A549 (cell line): ENCODE measurements around the gene ZNF525.

Experiments
- EP300 ChIP-seq, 2 experiments: fragments of >200 bp; sonication (Bioruptor Twin); formaldehyde crosslinking; IDR thresholded peaks; 2 replicates in 1 of 2; 3 replicates in 1 of 2; pipeline ENCODE4 v1.6.1; 2016 to 2017
- HEYL ChIP-seq: fragments of 250-450 bp; sonication (Bioruptor Pico); IDR thresholded peaks from 2 replicates; pipeline ENCODE4 v1.8.0; 2021; ENCODE audit warnings: mild to moderate bottlenecking, moderate library complexity
- JUN ChIP-seq, 2 experiments: fragments of >200 bp; sonication (Bioruptor Twin); formaldehyde crosslinking; IDR thresholded peaks; 2 replicates in 1 of 2; 3 replicates in 1 of 2; pipeline ENCODE4 v1.6.1; 2016 to 2017
- KDM1A ChIP-seq: fragments of 200-600 bp; sonication (generic); IDR thresholded peaks from 2 replicates; pipeline ENCODE4 v1.6.1; 2016; ENCODE audit warnings: low read depth, mild to moderate bottlenecking
- POLR2A ChIP-seq: IDR thresholded peaks from 2 replicates; pipeline ENCODE4 v1.6.1; 2012; ENCODE audit warnings: mild to moderate bottlenecking, low read length
- POLR2AphosphoS2 ChIP-seq: conservative IDR thresholded peaks from 2 replicates; pipeline ENCODE4 v1.6.1; 2012; ENCODE audit warnings: low read length, improper control_type of control experiment, inconsistent platforms
- TF ChIP-seq, protein P1 (sequence below): fragments of >200 bp; sonication (Bioruptor Twin); formaldehyde crosslinking; IDR thresholded peaks from 3 replicates; pipeline ENCODE4 v1.5.1; 2016
- TF ChIP-seq, protein P2 (sequence below): fragments of 250-450 bp; sonication (Bioruptor Pico); IDR thresholded peaks from 2 replicates; pipeline ENCODE4 v1.5.0; 2021; ENCODE audit warnings: mild to moderate bottlenecking, moderate library complexity, borderline replicate concordance

DNA sequence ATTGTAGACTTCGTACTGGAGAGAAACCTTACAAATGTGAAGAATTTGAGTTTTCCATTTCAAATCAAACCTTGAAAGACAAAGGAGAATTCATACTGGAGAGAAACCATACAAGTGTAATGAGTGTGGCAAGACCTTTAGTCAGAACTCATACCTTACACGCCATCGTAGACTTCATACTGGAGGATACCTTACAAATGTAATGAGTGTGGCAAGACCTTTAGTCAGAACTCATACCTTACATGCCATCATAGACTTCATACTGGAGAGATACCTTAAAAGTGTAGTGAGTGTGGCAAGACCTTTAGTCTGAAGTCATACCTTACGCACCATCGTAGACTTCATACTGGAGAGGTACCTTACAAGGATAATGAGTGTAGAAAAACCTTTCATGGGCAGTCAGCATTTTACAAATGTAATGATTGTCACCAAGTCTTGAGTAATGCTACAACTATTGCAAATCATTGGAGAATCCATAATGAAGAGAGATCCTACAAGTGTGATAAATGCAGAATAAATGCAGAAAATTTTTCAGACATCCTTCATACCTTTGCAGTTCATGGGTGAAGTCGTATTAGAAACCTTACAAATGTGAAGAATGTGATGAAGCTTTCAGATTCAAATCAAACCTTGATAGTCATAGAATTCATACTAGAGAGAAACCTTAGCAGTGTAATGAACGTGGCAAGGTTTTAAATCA is 44.1 kb downstream of the ZNF525 start:
- TF ChIP-seq EP300 (IDR thresholded peaks at IDR 0.05), result no peak
- TF ChIP-seq, protein P1, sequence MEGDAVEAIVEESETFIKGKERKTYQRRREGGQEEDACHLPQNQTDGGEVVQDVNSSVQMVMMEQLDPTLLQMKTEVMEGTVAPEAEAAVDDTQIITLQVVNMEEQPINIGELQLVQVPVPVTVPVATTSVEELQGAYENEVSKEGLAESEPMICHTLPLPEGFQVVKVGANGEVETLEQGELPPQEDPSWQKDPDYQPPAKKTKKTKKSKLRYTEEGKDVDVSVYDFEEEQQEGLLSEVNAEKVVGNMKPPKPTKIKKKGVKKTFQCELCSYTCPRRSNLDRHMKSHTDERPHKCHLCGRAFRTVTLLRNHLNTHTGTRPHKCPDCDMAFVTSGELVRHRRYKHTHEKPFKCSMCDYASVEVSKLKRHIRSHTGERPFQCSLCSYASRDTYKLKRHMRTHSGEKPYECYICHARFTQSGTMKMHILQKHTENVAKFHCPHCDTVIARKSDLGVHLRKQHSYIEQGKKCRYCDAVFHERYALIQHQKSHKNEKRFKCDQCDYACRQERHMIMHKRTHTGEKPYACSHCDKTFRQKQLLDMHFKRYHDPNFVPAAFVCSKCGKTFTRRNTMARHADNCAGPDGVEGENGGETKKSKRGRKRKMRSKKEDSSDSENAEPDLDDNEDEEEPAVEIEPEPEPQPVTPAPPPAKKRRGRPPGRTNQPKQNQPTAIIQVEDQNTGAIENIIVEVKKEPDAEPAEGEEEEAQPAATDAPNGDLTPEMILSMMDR, result no peak
- TF ChIP-seq JUN (IDR thresholded peaks at IDR 0.05), result no peak
- no peak for TF ChIP-seq KDM1A
- TF ChIP-seq POLR2A, result no peak
- TF ChIP-seq POLR2AphosphoS2, result no peak
- TF ChIP-seq, protein P2, sequence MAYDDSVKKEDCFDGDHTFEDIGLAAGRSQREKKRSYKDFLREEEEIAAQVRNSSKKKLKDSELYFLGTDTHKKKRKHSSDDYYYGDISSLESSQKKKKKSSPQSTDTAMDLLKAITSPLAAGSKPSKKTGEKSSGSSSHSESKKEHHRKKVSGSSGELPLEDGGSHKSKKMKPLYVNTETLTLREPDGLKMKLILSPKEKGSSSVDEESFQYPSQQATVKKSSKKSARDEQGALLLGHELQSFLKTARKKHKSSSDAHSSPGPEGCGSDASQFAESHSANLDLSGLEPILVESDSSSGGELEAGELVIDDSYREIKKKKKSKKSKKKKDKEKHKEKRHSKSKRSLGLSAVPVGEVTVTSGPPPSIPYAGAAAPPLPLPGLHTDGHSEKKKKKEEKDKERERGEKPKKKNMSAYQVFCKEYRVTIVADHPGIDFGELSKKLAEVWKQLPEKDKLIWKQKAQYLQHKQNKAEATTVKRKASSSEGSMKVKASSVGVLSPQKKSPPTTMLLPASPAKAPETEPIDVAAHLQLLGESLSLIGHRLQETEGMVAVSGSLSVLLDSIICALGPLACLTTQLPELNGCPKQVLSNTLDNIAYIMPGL (CRISPR knock-in tag), result no peak
- TF ChIP-seq HEYL (CRISPR knock-in tag), result no peak
